ENCODE measurements around the gene FRAS1. TPM values are rescaled to one million over a fixed set of nuclear protein-coding genes. Genes with fewer than 3 reads are reported as not detected.

Gene FRAS1
- total and polyA plus RNA-seq, 9 donors: 0.16 to 5.3 (median 1.4) TPM

DNA sequence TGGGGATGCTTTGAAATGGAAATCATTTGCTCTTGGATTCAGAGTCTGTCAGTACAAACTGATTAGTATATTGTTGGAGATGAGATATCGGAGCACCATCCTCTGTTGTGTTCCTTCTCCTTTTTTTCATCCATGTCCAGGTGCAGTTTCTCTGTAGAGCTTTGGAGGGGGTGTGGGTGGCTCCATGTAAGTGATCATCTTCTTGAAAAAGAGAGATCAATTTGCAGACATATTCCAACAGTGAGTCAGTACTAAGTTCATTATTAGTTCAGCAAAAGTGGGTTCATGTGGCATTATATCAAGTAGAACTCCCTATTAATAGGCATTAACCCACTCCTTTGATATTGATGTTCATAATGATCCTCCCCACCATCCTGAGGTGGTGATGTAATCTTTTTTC lies 18.9 kb downstream of the FRAS1 start:
- Histone ChIP-seq H3K9me3 (no peaks in the 10 kb centered on the region), H3K36me3 (no peaks in the 10 kb centered on the region), H3K27ac (no peak overlapping the region), H3K4me3 (no peak overlapping the region), H3K27me3 (no peaks in the 10 kb centered on the region), H3K4me1 (ENCODE audit: insufficient read depth) (no peaks in the 10 kb centered on the region)
- DNase-seq: no peak
- TF ChIP-seq, protein P1, sequence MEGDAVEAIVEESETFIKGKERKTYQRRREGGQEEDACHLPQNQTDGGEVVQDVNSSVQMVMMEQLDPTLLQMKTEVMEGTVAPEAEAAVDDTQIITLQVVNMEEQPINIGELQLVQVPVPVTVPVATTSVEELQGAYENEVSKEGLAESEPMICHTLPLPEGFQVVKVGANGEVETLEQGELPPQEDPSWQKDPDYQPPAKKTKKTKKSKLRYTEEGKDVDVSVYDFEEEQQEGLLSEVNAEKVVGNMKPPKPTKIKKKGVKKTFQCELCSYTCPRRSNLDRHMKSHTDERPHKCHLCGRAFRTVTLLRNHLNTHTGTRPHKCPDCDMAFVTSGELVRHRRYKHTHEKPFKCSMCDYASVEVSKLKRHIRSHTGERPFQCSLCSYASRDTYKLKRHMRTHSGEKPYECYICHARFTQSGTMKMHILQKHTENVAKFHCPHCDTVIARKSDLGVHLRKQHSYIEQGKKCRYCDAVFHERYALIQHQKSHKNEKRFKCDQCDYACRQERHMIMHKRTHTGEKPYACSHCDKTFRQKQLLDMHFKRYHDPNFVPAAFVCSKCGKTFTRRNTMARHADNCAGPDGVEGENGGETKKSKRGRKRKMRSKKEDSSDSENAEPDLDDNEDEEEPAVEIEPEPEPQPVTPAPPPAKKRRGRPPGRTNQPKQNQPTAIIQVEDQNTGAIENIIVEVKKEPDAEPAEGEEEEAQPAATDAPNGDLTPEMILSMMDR (IDR thresholded peaks at IDR 0.05): no peak
- intact Hi-C loops (cut with DNase I): no loop called here
- 83 to 94% (median 93%) methylated on average over 1 of the region's 1 CpG for WGBS, 3 donors

DNA sequence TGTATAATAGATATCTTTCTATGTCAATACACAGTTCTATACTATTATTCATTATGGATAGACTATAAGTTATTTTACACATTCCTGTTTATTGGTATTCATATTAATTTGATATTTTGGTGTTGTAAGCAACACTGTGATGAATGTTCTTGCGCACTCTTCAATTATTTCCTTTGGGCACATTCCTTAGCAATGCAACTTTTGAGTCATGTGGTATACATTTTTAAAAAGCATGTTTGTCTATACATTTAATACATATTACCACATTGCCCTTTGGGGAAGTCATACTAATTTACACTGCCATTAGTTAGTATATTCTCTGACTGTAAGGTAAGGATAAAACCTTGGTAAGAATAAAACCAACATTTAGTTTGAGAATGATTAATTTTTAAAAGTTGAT lies 21.0 kb downstream of the FRAS1 start:
- H3K9me3 ChIP-seq: no peaks in the 10 kb centered on the region
- no peaks in the 10 kb centered on the region for H3K27me3 ChIP-seq
- DNase-seq: no peak
- no peak overlapping the region for H3K27ac ChIP-seq
- H3K4me3 ChIP-seq: no peak overlapping the region
- intact Hi-C loops (cut with DNase I): no loop called here
- no peaks in the 10 kb centered on the region for H3K36me3 ChIP-seq
- H3K4me1 ChIP-seq (ENCODE audit: insufficient read depth): no peaks in the 10 kb centered on the region
- TF ChIP-seq EP300 (IDR thresholded peaks at IDR 0.05): no peak
- TF ChIP-seq, protein P1 (IDR thresholded peaks at IDR 0.05): no peak
- TF ChIP-seq POLR2A (IDR thresholded peaks at IDR 0.05): no peak
- 98 to 100% (median 100%) methylated on average over 1 of the region's 1 CpG for WGBS, 3 donors

DNA sequence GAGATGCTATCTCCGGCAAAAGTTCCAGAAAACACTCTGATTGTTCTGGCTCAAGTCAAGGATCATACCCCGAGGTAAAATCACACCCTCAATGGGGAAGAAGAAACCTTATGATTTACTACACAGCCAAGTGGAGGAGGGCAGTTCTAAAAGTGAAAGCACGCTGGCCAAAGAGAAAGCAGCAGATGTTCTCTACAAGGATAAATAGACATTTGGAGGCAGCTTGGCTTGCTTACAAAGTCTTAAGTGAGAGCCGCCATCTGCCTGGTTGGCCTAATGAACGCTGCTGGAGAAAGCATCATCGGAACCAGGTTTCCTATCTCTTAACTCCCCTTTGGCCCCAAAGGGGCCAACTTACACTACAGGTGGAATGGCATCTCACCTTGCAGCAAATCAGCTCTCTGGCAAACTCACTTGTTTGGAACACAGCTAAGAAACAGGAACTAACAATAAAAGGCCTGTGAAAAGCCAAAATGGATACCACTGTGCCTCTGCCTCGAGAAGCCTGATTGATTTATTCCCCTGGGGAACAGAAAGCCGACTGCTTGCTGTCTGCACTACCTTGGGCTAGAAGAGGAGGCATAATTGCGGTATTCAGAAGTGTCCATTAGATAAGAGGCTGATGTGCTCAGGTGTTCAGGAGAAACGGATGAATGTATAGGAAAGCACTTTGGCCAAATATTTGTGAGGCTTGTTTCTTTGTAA lies 22.8 kb downstream of the FRAS1 start:
- H3K36me3 ChIP-seq: no peaks in the 10 kb centered on the region
- intact Hi-C loops (cut with DNase I): no loop called here
- no peaks in the 10 kb centered on the region for H3K27me3 ChIP-seq
- no peak overlapping the region for H3K4me3 ChIP-seq
- H3K4me1 ChIP-seq (ENCODE audit: insufficient read depth): no peaks in the 10 kb centered on the region
- 30 to 32% (median 31%) methylated on average over 10 of the region's 10 CpGs for WGBS, 3 donors
- DNase-seq: no peak
- no peak for TF ChIP-seq EP300 (IDR thresholded peaks at IDR 0.05)
- no peaks in the 10 kb centered on the region for H3K9me3 ChIP-seq
- H3K27ac ChIP-seq: no peak overlapping the region

DNA sequence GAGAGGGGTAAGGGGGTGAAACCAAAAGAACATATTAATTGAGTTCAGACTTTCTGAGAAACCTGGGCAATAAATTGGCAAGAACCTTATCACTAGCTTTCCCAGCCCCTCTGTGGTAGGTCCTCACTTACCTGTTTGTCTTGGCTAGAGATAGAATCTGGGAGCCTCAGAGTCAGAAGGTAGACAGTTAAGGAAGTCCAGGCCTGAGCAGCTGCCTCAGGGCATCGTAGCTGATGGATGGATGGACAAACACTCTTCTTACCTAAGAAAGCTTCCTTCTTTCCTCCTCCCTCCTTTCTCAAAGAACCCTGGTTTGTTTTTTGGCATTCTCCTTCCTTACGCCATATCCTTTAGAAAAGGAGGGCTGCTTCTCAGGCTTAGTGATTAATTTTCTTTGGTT lies 24.4 kb downstream of the FRAS1 start:
- intact Hi-C loops (cut with DNase I): no loop called here
- Histone ChIP-seq H3K36me3 (no peaks in the 10 kb centered on the region), H3K9me3 (no peaks in the 10 kb centered on the region), H3K27me3 (no peaks in the 10 kb centered on the region), H3K27ac (no peak overlapping the region), H3K4me1 (ENCODE audit: insufficient read depth) (no peaks in the 10 kb centered on the region), H3K4me3 (no peak overlapping the region)
- TF ChIP-seq POLR2A (IDR thresholded peaks at IDR 0.05) (no peak), EP300 (IDR thresholded peaks at IDR 0.05) (no peak)
- TF ChIP-seq, protein P1 (IDR thresholded peaks at IDR 0.05): no peak
- WGBS, 3 donors: 90 to 95% (median 90%) methylated on average over 2 of the region's 2 CpGs
- no peak for DNase-seq

DNA sequence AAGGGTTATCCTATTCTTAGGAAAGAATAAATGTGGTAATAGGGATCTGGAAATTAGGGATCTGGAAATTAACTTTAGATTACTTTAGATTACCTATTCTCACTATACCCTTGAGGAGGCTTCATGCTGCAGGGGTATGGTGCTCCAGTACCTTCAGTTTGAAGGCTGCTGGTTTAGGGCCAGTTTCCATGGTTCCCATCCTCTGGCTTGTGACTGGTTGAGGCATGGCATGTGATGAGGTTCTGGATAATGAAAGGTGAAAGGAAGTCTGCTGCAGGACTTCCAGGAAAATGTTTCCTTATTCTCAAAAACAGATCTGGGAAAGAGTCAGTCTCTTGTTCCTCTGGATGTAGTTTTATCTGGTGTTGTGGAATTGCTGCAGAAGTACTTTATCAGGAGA lies 25.9 kb downstream of the FRAS1 start:
- no peak for DNase-seq
- TF ChIP-seq POLR2A (IDR thresholded peaks at IDR 0.05) (no peak), EP300 (IDR thresholded peaks at IDR 0.05) (no peak)
- TF ChIP-seq, protein P1 (IDR thresholded peaks at IDR 0.05): no peak
- Histone ChIP-seq H3K4me1 (ENCODE audit: insufficient read depth) (no peaks in the 10 kb centered on the region), H3K4me3 (no peak overlapping the region), H3K9me3 (no peaks in the 10 kb centered on the region), H3K27ac (no peak overlapping the region), H3K36me3 (no peaks in the 10 kb centered on the region), H3K27me3 (no peaks in the 10 kb centered on the region)
- intact Hi-C loops (cut with DNase I): no loop called here

Data from ovary (tissue), 9 donors.